ENCODE results near the gene FNBP1.

The FNBP1 gene

GRCh38 chr9:129875181-129875611, 167.8 kb downstream of the FNBP1 start:
- DNase-seq (ENCODE audit: low read depth in 2 of 2) = no peak
- no peak overlapping the region for H3K4me3 ChIP-seq (replicated peaks in 1 of 2; ENCODE audit: low read depth in 2 of 2, low read length in 2 of 2)
- TF ChIP-seq CTCF (IDR thresholded peaks at IDR 0.05; ENCODE audit: low read depth, low read length) = peak; percentile 18

GRCh38 chr9:129874261-129875101, 168.5 kb downstream of the FNBP1 start:
- DNase-seq (ENCODE audit: low read depth in 2 of 2) = no peak
- no peak overlapping the region for H3K4me3 ChIP-seq (replicated peaks in 1 of 2; ENCODE audit: low read depth in 2 of 2, low read length in 2 of 2)
- no peak for TF ChIP-seq CTCF (IDR thresholded peaks at IDR 0.05; ENCODE audit: low read depth, low read length)

- H3K4me3 ChIP-seq (replicated peaks in 1 of 2; ENCODE audit: low read depth in 2 of 2, low read length in 2 of 2) = no peak overlapping the region
- no peak for DNase-seq (ENCODE audit: low read depth in 2 of 2)
- no peak for TF ChIP-seq CTCF (IDR thresholded peaks at IDR 0.05; ENCODE audit: low read depth, low read length)
These were observed 169.3 kb downstream of the FNBP1 start for GRCh38 chr9:129873563-129874190.

GRCh38 chr9:129871046-129871445, 171.9 kb downstream of the FNBP1 start:
- no peak for DNase-seq (ENCODE audit: low read depth in 2 of 2)
- H3K4me3 ChIP-seq (replicated peaks in 1 of 2; ENCODE audit: low read depth in 2 of 2, low read length in 2 of 2) = no peak overlapping the region
- TF ChIP-seq CTCF (IDR thresholded peaks at IDR 0.05; ENCODE audit: low read depth, low read length) = no peak

- TF ChIP-seq CTCF (IDR thresholded peaks at IDR 0.05; ENCODE audit: low read depth, low read length) = no peak
- DNase-seq (ENCODE audit: low read depth in 2 of 2) = no peak
- no peak overlapping the region for H3K4me3 ChIP-seq (replicated peaks in 1 of 2; ENCODE audit: low read depth in 2 of 2, low read length in 2 of 2)
These were observed 173.1 kb downstream of the FNBP1 start for GRCh38 chr9:129869585-129870501.

GRCh38 chr9:129868872-129869486, 174.0 kb downstream of the FNBP1 start:
- TF ChIP-seq CTCF (IDR thresholded peaks at IDR 0.05; ENCODE audit: low read depth, low read length) = no peak
- H3K4me3 ChIP-seq (replicated peaks in 1 of 2; ENCODE audit: low read depth in 2 of 2, low read length in 2 of 2) = no peak overlapping the region
- DNase-seq (ENCODE audit: low read depth in 2 of 2) = no peak

All from cardiac fibroblast (primary cell).